Erythroblast (primary cell): Measurements from ENCODE around the gene GABPB1.

Experiments used
- GATA1 ChIP-seq: IDR thresholded peaks from 2 replicates; pipeline ENCODE4 v1.6.1; 2011; ENCODE audit warnings: low read depth, mild to moderate bottlenecking, control low read depth, low read length, moderate library complexity
- POLR2A ChIP-seq: IDR thresholded peaks from 2 replicates; pipeline ENCODE4 v1.6.1; 2011; ENCODE audit warnings: mild to moderate bottlenecking, low read length

DNA sequence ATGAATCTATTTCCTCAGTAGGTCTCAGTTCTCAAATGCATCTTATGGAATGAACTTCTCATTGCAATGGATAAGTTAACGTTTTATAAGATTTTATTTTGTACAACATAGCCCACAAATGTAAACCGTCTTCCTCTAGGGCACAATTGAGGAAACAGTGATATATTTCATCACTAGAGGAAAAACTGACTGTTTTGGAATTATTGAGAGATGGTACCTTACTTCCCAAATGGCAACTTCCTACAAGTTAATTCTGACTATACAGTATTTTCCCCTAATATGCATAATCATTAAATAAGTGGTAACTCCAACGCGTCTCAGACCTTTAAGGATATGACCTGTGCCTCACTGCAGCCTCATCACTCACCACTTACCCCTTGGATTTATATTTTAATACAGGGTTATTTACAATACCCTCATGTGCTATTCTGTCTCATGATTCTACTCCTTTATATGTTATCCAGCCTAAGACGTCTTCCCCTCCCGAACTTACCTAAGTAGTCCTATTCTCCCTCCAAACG lies 13.3 kb downstream of the GABPB1 start:
- TF ChIP-seq POLR2A (no peak), GATA1 (no peak)
